ENCODE results near the gene ACAP3.

DNA sequence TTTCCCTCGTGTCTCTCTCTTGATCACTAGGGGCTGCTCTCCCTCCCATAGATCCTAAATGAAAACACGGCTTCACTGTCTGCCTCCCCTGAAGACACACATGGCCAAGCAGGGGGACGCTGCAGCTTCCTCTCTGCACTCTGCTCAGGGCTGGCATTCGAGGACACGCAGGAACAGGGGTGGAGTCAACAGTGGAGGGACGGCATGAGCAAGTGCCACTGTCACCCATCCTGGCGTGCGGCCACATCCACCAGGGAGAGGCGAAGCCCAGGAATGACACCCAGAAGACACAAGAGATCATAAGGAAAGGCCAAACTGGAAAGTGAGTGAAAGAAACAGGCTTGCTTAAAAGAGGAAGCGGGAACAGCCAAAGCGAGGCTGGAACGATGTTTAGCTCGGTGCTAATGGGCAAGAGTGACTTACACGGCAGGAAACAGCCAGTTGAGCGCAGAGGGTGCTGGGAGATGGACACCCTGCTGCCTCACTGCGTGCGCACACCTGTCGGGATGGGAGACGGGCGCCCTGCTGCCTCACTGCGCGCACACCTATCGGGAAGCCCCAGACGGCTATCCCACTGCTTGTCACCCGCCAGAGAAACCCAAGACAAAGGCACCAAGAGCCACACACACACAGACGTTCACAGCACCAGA, 47.7 kb downstream of the ACAP3 start:
- no peak for TF ChIP-seq FOXA1 (IDR thresholded peaks at IDR 0.05)
- TF ChIP-seq, protein P1, sequence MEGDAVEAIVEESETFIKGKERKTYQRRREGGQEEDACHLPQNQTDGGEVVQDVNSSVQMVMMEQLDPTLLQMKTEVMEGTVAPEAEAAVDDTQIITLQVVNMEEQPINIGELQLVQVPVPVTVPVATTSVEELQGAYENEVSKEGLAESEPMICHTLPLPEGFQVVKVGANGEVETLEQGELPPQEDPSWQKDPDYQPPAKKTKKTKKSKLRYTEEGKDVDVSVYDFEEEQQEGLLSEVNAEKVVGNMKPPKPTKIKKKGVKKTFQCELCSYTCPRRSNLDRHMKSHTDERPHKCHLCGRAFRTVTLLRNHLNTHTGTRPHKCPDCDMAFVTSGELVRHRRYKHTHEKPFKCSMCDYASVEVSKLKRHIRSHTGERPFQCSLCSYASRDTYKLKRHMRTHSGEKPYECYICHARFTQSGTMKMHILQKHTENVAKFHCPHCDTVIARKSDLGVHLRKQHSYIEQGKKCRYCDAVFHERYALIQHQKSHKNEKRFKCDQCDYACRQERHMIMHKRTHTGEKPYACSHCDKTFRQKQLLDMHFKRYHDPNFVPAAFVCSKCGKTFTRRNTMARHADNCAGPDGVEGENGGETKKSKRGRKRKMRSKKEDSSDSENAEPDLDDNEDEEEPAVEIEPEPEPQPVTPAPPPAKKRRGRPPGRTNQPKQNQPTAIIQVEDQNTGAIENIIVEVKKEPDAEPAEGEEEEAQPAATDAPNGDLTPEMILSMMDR (IDR thresholded peaks at IDR 0.05; ENCODE audit: low read depth, low read length, missing input control): no peak
- TF ChIP-seq TAF1 (conservative IDR thresholded peaks at IDR 0.05): no peak
- no peak for TF ChIP-seq RAD21 (IDR thresholded peaks at IDR 0.05)
- TF ChIP-seq, protein P2, sequence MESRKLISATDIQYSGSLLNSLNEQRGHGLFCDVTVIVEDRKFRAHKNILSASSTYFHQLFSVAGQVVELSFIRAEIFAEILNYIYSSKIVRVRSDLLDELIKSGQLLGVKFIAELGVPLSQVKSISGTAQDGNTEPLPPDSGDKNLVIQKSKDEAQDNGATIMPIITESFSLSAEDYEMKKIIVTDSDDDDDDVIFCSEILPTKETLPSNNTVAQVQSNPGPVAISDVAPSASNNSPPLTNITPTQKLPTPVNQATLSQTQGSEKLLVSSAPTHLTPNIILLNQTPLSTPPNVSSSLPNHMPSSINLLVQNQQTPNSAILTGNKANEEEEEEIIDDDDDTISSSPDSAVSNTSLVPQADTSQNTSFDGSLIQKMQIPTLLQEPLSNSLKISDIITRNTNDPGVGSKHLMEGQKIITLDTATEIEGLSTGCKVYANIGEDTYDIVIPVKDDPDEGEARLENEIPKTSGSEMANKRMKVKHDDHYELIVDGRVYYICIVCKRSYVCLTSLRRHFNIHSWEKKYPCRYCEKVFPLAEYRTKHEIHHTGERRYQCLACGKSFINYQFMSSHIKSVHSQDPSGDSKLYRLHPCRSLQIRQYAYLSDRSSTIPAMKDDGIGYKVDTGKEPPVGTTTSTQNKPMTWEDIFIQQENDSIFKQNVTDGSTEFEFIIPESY (IDR thresholded peaks at IDR 0.05): no peak

All from liver (tissue), 3 donors.